ENCODE data around the gene ZNF428.

- TF ChIP-seq CTCF (IDR thresholded peaks at IDR 0.05; ENCODE audit: poor library complexity) = no peak
- TF ChIP-seq EZH2 (IDR thresholded peaks at IDR 0.05; ENCODE audit: borderline replicate concordance) = no peak
These were observed 41.5 kb upstream of the ZNF428 start for GRCh38 chr19:43660971-43661360.
